Measurements from ENCODE around the gene NRG2.

DNA sequence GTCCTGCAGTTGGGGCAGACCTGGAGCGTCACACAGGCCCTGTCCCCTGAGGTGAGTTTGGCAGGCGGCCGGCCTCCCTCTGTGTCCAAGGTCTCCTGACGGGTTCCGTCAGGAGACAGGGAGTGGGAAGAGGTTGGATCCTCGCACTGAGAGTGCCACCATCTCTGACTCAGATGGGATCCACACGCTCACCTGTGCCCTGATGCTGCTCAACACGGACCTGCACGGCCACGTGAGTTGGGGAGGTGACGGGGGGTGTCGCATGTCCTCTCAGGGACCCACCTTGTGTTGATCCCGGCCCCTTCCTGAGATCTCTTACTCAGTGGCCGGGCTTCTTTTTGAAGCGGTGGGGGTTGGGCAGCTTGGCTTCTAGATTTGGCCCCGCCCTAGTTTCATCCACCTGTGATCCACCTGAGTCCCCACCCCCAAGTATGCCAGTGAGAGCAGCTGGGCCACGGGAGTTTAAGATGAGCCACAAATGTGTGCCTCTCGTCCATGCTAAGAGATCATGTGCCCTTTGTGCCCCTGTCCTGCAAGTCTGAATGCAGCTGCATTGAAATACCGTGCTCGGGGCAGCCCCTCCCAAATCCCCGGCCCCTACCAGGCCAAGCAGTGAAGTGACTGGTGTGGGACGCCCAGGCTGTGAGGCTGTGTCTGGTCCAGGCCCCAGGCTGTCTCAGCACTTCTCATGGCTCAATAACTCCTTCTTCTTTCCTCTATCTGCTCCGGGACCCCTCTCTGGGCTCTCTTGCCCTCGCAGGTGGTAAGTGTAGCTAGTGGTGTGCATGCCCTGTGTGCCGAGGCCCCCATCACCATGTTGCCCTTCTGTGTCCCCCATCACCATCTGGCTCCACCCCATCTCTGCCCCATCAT is 220.3 kb downstream of the NRG2 start:
- TF ChIP-seq, protein P1, sequence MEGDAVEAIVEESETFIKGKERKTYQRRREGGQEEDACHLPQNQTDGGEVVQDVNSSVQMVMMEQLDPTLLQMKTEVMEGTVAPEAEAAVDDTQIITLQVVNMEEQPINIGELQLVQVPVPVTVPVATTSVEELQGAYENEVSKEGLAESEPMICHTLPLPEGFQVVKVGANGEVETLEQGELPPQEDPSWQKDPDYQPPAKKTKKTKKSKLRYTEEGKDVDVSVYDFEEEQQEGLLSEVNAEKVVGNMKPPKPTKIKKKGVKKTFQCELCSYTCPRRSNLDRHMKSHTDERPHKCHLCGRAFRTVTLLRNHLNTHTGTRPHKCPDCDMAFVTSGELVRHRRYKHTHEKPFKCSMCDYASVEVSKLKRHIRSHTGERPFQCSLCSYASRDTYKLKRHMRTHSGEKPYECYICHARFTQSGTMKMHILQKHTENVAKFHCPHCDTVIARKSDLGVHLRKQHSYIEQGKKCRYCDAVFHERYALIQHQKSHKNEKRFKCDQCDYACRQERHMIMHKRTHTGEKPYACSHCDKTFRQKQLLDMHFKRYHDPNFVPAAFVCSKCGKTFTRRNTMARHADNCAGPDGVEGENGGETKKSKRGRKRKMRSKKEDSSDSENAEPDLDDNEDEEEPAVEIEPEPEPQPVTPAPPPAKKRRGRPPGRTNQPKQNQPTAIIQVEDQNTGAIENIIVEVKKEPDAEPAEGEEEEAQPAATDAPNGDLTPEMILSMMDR (IDR thresholded peaks at IDR 0.05), result no peak
- TF ChIP-seq POLR2AphosphoS5 (IDR thresholded peaks at IDR 0.05) (no peak), EP300 (IDR thresholded peaks at IDR 0.05) (no peak)
